Neural cell (in vitro differentiated cells): Measurements from ENCODE around the gene PLAAT2.

Experiments
- EP300 ChIP-seq: fragments of 450-650 bp; conservative IDR thresholded peaks from 2 replicates; pipeline ENCODE4 v1.6.1; 2014; ENCODE audit warnings: antibody characterized with exemption, mild to moderate bottlenecking, moderate library complexity; ENCODE audit not compliant: poor library complexity, severe bottlenecking
- EZH2 ChIP-seq: fragments of 200-600, 300-800 bp; shearing (Covaris generic), sonication (generic); IDR thresholded peaks from 2 replicates; pipeline ENCODE4 v1.6.1; 2014; ENCODE audit warnings: antibody characterized with exemption, low read length, borderline replicate concordance, mild to moderate bottlenecking; ENCODE audit not compliant: insufficient read depth, poor library complexity, severe bottlenecking
- MXI1 ChIP-seq: fragments of 450-650 bp; conservative IDR thresholded peaks from 2 replicates; pipeline ENCODE4 v1.6.1; 2014; ENCODE audit warnings: antibody characterized with exemption, mild to moderate bottlenecking; ENCODE audit not compliant: poor library complexity, severe bottlenecking
- POLR2AphosphoS5 ChIP-seq: IDR thresholded peaks from 2 replicates; pipeline ENCODE4 v1.6.1; 2012
- TAF1 ChIP-seq: IDR thresholded peaks from 2 replicates; pipeline ENCODE4 v1.6.1; 2012; ENCODE audit warnings: low read depth
- TF ChIP-seq, protein P1 (sequence below): IDR thresholded peaks from 2 replicates; pipeline ENCODE4 v1.6.1; 2012; ENCODE audit warnings: borderline replicate concordance
- TF ChIP-seq, protein P2 (sequence below): fragments of 450-650 bp; IDR thresholded peaks from 2 replicates; pipeline ENCODE4 v1.5.1; 2014; ENCODE audit warnings: antibody characterized with exemption, mild to moderate bottlenecking, moderate library complexity; ENCODE audit not compliant: poor library complexity, severe bottlenecking

DNA sequence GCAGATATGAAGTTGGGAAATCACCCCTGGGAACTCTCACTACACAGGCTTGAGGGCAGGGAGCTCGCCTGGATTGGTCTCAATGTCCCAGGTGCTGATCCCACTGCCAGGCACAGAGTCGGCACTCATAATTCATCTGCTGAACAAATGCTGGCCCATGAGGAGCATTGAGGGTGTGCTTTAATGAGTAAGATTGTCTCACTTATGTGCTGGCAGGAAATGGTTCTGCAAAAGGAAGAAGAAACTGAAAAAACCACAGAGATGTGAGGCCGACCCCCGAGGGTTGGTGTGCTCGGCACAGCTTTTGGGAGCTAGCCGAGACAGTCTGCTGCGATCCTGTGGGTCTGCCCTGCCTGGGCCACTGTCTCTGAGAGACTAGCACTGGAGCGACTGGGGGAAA, 9.4 kb downstream of the PLAAT2 start:
- TF ChIP-seq, protein P1, sequence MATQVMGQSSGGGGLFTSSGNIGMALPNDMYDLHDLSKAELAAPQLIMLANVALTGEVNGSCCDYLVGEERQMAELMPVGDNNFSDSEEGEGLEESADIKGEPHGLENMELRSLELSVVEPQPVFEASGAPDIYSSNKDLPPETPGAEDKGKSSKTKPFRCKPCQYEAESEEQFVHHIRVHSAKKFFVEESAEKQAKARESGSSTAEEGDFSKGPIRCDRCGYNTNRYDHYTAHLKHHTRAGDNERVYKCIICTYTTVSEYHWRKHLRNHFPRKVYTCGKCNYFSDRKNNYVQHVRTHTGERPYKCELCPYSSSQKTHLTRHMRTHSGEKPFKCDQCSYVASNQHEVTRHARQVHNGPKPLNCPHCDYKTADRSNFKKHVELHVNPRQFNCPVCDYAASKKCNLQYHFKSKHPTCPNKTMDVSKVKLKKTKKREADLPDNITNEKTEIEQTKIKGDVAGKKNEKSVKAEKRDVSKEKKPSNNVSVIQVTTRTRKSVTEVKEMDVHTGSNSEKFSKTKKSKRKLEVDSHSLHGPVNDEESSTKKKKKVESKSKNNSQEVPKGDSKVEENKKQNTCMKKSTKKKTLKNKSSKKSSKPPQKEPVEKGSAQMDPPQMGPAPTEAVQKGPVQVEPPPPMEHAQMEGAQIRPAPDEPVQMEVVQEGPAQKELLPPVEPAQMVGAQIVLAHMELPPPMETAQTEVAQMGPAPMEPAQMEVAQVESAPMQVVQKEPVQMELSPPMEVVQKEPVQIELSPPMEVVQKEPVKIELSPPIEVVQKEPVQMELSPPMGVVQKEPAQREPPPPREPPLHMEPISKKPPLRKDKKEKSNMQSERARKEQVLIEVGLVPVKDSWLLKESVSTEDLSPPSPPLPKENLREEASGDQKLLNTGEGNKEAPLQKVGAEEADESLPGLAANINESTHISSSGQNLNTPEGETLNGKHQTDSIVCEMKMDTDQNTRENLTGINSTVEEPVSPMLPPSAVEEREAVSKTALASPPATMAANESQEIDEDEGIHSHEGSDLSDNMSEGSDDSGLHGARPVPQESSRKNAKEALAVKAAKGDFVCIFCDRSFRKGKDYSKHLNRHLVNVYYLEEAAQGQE = no peak
- TF ChIP-seq, protein P2, sequence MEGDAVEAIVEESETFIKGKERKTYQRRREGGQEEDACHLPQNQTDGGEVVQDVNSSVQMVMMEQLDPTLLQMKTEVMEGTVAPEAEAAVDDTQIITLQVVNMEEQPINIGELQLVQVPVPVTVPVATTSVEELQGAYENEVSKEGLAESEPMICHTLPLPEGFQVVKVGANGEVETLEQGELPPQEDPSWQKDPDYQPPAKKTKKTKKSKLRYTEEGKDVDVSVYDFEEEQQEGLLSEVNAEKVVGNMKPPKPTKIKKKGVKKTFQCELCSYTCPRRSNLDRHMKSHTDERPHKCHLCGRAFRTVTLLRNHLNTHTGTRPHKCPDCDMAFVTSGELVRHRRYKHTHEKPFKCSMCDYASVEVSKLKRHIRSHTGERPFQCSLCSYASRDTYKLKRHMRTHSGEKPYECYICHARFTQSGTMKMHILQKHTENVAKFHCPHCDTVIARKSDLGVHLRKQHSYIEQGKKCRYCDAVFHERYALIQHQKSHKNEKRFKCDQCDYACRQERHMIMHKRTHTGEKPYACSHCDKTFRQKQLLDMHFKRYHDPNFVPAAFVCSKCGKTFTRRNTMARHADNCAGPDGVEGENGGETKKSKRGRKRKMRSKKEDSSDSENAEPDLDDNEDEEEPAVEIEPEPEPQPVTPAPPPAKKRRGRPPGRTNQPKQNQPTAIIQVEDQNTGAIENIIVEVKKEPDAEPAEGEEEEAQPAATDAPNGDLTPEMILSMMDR = no peak
- TF ChIP-seq MXI1 (no peak), EP300 (no peak), TAF1 (no peak), EZH2 (no peak), POLR2AphosphoS5 (no peak)
